Astrocyte of the cerebellum (primary cell): ENCODE measurements around the gene CTTNBP2.

ENCODE experiments used
- DNase-seq: peaks from one replicate; pipeline ENCODE4 v3.0.0-alpha.2; 2011; ENCODE audit warnings: low read depth
- H3K4me3 ChIP-seq: 2 replicates; pipeline ENCODE4 v1.5.1; 2011; ENCODE audit warnings: mild to moderate bottlenecking, low read depth, low read length, moderate library complexity
- CTCF ChIP-seq: IDR thresholded peaks from 2 replicates; pipeline ENCODE4 v1.5.1; 2012; ENCODE audit warnings: low read length, low read depth, moderate library complexity, mild to moderate bottlenecking; ENCODE audit errors: missing control alignments
- in situ Hi-C: cut with HindIII; loops from 2 replicates; pipeline ENCODE4 v1.10.0; 2017; ENCODE audit warnings: low sequenced_read_pairs

The CTTNBP2 gene

DNA sequence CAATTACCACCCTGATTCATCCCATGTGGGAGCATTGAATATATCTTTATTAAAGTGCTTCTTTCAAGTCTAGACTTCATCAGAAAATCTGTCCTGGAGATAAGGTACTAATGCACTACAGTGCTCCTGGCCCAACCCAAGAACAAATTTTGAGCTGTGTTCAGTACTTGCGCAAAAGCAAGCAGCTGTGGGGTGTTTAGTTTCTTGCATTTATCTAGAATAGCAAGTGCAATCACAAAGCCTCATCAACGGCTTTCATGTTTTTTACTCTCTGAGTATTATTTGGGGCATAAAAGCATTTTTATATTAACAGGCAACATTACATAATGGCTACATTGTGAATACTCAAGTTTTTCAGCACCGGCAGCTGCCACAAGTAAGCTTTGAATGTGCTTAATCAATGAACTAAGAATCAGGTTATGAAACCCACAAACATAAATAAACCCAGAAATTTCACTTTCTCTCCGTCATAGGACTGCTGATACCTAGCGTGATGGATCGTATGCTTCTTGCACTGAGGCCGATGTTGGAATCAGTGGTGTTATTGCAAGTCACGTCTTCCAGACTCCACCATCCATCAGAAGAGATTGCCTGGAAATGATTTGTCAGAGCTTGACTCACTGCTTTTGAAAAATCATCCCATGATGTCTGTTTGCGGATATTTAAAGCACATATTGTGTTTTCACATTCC is 113.1 kb downstream of the CTTNBP2 start:
- no peak for DNase-seq
- no peak overlapping the region for H3K4me3 ChIP-seq
- in situ Hi-C loops, result no loop called here
- no peak for TF ChIP-seq CTCF

- DNase-seq, result no peak
- in situ Hi-C loops, result no loop called here
- H3K4me3 ChIP-seq, result no peak overlapping the region
- TF ChIP-seq CTCF, result no peak
Measured at GRCh38 chr7:117757440-117757839, 115.8 kb downstream of the CTTNBP2 start.

- no peak for TF ChIP-seq CTCF
- DNase-seq, result no peak
- no peak overlapping the region for H3K4me3 ChIP-seq
- in situ Hi-C loops, result no loop called here
Measured at GRCh38 chr7:117756586-117757085, 116.6 kb downstream of the CTTNBP2 start.

- no peak for DNase-seq
- no peak for TF ChIP-seq CTCF
- in situ Hi-C loops, result no loop called here
Measured at GRCh38 chr7:117755136-117755535, 118.1 kb downstream of the CTTNBP2 start.

GRCh38 chr7:117751775-117752174 is 121.5 kb downstream of the CTTNBP2 start:
- in situ Hi-C loops, result no loop called here
- no peak for TF ChIP-seq CTCF

More at GRCh38 chr7:117755136-117755535, 118.1 kb downstream of the CTTNBP2 start:
- no peak overlapping the region for H3K4me3 ChIP-seq

DNA sequence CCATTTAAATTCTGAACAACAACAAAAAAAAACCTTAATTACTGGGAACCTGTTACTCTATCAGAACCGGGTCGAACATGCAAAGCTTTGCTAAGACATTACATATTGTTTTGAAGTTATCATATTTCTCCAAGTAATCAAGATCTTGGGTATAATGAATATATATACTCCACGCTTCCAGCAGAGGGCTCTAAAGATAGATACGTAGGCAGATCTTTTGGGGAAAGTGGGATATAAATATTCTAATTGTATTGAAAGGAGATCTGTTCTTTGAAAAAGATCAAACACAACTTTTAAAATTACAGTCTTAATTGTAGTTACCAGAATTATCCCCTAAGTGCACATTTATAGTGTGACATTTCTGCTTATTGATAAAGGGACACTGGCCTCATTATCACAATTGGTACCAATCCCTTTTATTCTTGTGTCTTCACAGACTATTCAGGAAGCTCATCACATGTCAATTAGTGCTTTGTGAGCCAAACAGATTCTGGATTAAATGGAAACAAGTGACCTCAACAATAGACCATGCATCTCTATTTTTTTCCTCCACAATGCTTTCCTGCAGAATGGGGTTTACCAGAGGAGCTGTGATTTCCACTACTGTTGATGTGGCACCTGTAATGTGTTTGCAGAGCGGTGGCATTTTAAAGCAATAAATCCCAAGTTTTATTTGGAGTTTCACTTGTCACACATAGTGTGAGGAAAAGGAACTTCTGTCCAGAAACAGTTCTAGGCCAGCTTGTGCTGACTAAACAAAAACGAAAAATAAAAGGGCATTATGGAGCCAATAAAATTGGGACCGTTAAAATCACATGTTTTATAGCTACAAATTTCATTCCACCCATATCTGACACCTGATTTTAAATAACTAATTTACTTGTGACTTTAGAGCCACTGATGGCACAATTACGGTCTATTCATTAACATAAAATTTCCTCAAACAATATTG is 122.4 kb downstream of the CTTNBP2 start:
- no peak overlapping the region for H3K4me3 ChIP-seq
- in situ Hi-C loops, result no loop called here
- DNase-seq, result peak; percentile 28
- peak; percentile 55 for TF ChIP-seq CTCF

More at GRCh38 chr7:117751775-117752174, 121.5 kb downstream of the CTTNBP2 start:
- no peak for DNase-seq
- no peak overlapping the region for H3K4me3 ChIP-seq
